Measurements from ENCODE around the gene LACC1. TPM values are rescaled to one million over a fixed set of nuclear protein-coding genes. Genes with fewer than 3 reads are reported as not detected.

LACC1 gene
- total and polyA plus RNA-seq, 2 of the 13 experiments (the other 11 are each of a cell fraction or from before 2014, with no cell fraction given): 0.92 to 1.7 TPM

DNA sequence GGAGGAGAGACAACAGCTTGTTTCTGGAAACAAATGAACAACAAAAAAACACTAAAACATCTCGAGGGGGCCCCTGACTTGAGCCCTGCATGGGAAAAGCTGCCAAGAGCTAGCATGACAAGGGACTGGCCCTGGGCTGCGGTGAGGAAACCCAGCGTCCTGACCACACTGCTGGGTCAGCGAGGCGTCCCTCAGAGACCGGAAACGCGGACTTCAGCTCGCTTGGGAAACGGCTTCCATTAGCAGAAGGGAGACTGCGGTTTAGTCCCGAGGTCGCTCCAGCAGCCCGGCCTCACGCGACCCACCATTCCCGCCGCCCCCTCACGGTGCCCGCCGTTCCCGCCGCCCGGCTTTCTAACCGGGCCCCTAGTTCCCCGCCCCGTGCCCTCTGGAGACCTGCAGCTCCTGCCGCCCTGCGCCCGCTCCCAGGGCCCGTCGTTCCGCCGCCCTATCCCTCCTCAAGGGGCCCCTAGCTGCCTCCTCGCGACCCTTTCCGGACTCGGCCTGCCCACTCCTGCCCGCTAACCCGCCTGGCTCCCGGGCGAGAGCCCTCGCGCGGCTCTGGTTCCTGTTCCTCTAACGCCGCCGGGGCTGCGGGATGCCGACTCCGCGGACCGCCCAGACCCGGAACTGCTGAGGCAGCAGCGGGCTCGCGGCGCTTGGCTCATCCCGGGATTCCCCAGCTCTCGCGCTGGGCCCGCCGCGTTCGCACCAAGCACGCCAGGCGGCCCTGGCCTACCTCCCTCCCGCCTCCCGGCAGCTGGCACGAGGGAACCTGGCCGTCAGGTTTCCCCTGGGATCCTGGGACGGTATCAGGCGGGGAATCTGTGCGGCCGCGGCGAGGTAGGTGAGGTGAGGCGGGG, 581 bp upstream of the LACC1 start, which contains the start of gene CCDC122 (continued):
- TF ChIP-seq, protein P1, sequence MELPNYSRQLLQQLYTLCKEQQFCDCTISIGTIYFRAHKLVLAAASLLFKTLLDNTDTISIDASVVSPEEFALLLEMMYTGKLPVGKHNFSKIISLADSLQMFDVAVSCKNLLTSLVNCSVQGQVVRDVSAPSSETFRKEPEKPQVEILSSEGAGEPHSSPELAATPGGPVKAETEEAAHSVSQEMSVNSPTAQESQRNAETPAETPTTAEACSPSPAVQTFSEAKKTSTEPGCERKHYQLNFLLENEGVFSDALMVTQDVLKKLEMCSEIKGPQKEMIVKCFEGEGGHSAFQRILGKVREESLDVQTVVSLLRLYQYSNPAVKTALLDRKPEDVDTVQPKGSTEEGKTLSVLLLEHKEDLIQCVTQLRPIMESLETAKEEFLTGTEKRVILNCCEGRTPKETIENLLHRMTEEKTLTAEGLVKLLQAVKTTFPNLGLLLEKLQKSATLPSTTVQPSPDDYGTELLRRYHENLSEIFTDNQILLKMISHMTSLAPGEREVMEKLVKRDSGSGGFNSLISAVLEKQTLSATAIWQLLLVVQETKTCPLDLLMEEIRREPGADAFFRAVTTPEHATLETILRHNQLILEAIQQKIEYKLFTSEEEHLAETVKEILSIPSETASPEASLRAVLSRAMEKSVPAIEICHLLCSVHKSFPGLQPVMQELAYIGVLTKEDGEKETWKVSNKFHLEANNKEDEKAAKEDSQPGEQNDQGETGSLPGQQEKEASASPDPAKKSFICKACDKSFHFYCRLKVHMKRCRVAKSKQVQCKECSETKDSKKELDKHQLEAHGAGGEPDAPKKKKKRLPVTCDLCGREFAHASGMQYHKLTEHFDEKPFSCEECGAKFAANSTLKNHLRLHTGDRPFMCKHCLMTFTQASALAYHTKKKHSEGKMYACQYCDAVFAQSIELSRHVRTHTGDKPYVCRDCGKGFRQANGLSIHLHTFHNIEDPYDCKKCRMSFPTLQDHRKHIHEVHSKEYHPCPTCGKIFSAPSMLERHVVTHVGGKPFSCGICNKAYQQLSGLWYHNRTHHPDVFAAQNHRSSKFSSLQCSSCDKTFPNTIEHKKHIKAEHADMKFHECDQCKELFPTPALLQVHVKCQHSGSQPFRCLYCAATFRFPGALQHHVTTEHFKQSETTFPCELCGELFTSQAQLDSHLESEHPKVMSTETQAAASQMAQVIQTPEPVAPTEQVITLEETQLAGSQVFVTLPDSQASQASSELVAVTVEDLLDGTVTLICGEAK (IDR thresholded peaks at IDR 0.05): no peak
- TF ChIP-seq, protein P1 (CRISPR knock-in tag; IDR thresholded peaks at IDR 0.05): peak; percentile 81; the same call in 1 of the 2 replicates
- TF ChIP-seq ZNF569 (CRISPR knock-in tag; IDR thresholded peaks at IDR 0.05; ENCODE audit: borderline replicate concordance) (no peak), HNF4A (CRISPR knock-in tag; IDR thresholded peaks at IDR 0.05) (no peak), ZNF788 (CRISPR knock-in tag; IDR thresholded peaks at IDR 0.05; ENCODE audit: borderline replicate concordance) (peak; percentile 62; the same call in 1 of the 2 replicates), MED13 (CRISPR knock-in tag; IDR thresholded peaks at IDR 0.05) (no peak; the same call in 1 of the 2 replicates), ZNF12 (CRISPR knock-in tag; IDR thresholded peaks at IDR 0.05) (peak; percentile 60; the same call in 1 of the 2 replicates), ZNF253 (CRISPR knock-in tag; IDR thresholded peaks at IDR 0.05; ENCODE audit: borderline replicate concordance) (peak; percentile 43; the same call in 1 of the 2 replicates), YEATS2 (CRISPR knock-in tag; IDR thresholded peaks at IDR 0.05; ENCODE audit: borderline replicate concordance) (peak; percentile 52; the same call in 1 of the 2 replicates), HDAC2 (CRISPR knock-in tag; IDR thresholded peaks at IDR 0.05) (no peak), ZNF143 (CRISPR knock-in tag; IDR thresholded peaks at IDR 0.05) (0 out of 2 replicates have a peak, but pooled peaks have one; percentile 32), CHD4 (IDR thresholded peaks at IDR 0.05; ENCODE audit: borderline replicate concordance, low read length) (no peak)
- TF ChIP-seq, protein P2, sequence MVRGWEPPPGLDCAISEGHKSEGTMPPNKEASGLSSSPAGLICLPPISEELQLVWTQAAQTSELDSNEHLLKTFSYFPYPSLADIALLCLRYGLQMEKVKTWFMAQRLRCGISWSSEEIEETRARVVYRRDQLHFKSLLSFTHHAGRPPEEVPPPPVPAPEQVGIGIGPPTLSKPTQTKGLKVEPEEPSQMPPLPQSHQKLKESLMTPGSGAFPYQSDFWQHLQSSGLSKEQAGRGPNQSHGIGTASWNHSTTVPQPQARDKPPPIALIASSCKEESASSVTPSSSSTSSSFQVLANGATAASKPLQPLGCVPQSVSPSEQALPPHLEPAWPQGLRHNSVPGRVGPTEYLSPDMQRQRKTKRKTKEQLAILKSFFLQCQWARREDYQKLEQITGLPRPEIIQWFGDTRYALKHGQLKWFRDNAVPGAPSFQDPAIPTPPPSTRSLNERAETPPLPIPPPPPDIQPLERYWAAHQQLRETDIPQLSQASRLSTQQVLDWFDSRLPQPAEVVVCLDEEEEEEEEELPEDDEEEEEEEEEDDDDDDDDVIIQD (CRISPR knock-in tag; IDR thresholded peaks at IDR 0.05; ENCODE audit: low read depth): no peak
- TF ChIP-seq, protein P3, sequence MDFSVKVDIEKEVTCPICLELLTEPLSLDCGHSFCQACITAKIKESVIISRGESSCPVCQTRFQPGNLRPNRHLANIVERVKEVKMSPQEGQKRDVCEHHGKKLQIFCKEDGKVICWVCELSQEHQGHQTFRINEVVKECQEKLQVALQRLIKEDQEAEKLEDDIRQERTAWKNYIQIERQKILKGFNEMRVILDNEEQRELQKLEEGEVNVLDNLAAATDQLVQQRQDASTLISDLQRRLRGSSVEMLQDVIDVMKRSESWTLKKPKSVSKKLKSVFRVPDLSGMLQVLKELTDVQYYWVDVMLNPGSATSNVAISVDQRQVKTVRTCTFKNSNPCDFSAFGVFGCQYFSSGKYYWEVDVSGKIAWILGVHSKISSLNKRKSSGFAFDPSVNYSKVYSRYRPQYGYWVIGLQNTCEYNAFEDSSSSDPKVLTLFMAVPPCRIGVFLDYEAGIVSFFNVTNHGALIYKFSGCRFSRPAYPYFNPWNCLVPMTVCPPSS (IDR thresholded peaks at IDR 0.05): no peak
- TF ChIP-seq, protein P4, sequence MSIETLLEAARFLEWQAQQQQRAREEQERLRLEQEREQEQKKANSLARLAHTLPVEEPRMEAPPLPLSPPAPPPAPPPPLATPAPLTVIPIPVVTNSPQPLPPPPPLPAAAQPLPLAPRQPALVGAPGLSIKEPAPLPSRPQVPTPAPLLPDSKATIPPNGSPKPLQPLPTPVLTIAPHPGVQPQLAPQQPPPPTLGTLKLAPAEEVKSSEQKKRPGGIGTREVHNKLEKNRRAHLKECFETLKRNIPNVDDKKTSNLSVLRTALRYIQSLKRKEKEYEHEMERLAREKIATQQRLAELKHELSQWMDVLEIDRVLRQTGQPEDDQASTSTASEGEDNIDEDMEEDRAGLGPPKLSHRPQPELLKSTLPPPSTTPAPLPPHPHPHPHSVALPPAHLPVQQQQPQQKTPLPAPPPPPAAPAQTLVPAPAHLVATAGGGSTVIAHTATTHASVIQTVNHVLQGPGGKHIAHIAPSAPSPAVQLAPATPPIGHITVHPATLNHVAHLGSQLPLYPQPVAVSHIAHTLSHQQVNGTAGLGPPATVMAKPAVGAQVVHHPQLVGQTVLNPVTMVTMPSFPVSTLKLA (IDR thresholded peaks at IDR 0.05): no peak

All from HepG2 (cell line).